Neural progenitor cell (in vitro differentiated cells): ENCODE data around the gene FOLR3. TPM values are rescaled to one million over a fixed set of nuclear protein-coding genes. Genes with fewer than 3 reads are reported as not detected.

Experiments used
- DNase-seq: peaks from one replicate; pipeline ENCODE4 v3.0.0-alpha.2; 2016; ENCODE audit warnings: low spot score
- H2AFZ ChIP-seq: fragments of 200-600 bp; sonication (generic); replicated peaks from 2 replicates; pipeline ENCODE4 v1.6.1; 2016; ENCODE audit warnings: antibody characterized with exemption
- H3F3A ChIP-seq: fragments of 200-600 bp; sonication (generic); 2 replicates; pipeline ENCODE4 v1.6.1; 2016; ENCODE audit warnings: antibody characterized with exemption, low read depth
- H3K27ac ChIP-seq: fragments of 200-600 bp; sonication (generic); 2 replicates; pipeline ENCODE4 v1.5.1; 2016; ENCODE audit warnings: mild to moderate bottlenecking
- H3K27me3 ChIP-seq: fragments of 200-600 bp; sonication (generic); 2 replicates; pipeline ENCODE4 v1.6.1; 2016; ENCODE audit warnings: mild to moderate bottlenecking, moderate library complexity
- H3K36me3 ChIP-seq: fragments of 200-600 bp; sonication (generic); 2 replicates; pipeline ENCODE4 v1.5.1; 2016
- H3K4me1 ChIP-seq: fragments of 200-600 bp; sonication (generic); 2 replicates; pipeline ENCODE4 v1.6.1; 2016; ENCODE audit warnings: mixed run types
- H3K4me2 ChIP-seq: fragments of 200-600 bp; sonication (generic); 2 replicates; pipeline ENCODE4 v1.6.1; 2016
- H3K4me3 ChIP-seq: fragments of 200-600 bp; sonication (generic); 2 replicates; pipeline ENCODE4 v1.5.1; 2016
- H3K79me2 ChIP-seq: fragments of 200-600 bp; sonication (generic); 2 replicates; pipeline ENCODE4 v1.6.1; 2016; ENCODE audit warnings: low read depth
- H3K9ac ChIP-seq: fragments of 200-600 bp; sonication (generic); 2 replicates; pipeline ENCODE4 v1.6.1; 2016
- H3K9me3 ChIP-seq: fragments of 200-600 bp; sonication (generic); 2 replicates; pipeline ENCODE4 v1.5.1; 2016; ENCODE audit warnings: low read depth
- H4K20me1 ChIP-seq: fragments of 200-600 bp; sonication (generic); 2 replicates; pipeline ENCODE4 v1.6.1; 2016; ENCODE audit warnings: low read depth
- H3K27ac Mint-ChIP-seq: 3 replicates; pipeline ENCODE4 v1.8.0; 2021; ENCODE audit warnings: mixed read lengths
- H3K27me3 Mint-ChIP-seq: 2 replicates; pipeline ENCODE4 v1.8.0; 2022; ENCODE audit warnings: low read depth, mild to moderate bottlenecking, inconsistent platforms, moderate library complexity, mixed read lengths; ENCODE audit not compliant: insufficient read depth
- H3K36me3 Mint-ChIP-seq: 3 replicates; pipeline ENCODE4 v1.8.0; 2021; ENCODE audit warnings: mixed read lengths
- H3K4me1 Mint-ChIP-seq: 3 replicates; pipeline ENCODE4 v1.8.0; 2021; ENCODE audit warnings: mixed read lengths
- H3K4me3 Mint-ChIP-seq: 3 replicates; pipeline ENCODE4 v1.8.0; 2021; ENCODE audit warnings: mild to moderate bottlenecking, moderate library complexity, mixed read lengths
- H3K9me3 Mint-ChIP-seq: 3 replicates; pipeline ENCODE4 v1.8.0; 2020; ENCODE audit warnings: mixed read lengths
- EZH2 ChIP-seq: fragments of 200-600 bp; sonication (generic); IDR thresholded peaks from 2 replicates; pipeline ENCODE4 v1.6.1; 2017; ENCODE audit warnings: antibody characterized with exemption, mild to moderate bottlenecking, moderate library complexity
- EZH2phosphoT487 ChIP-seq: fragments of 200-600 bp; sonication (generic); IDR thresholded peaks from 2 replicates; pipeline ENCODE4 v1.6.1; 2017; ENCODE audit warnings: antibody characterized with exemption
- total RNA-seq: library from RNA; depleted of rRNA; stranded (reverse); fragments of >200 nt; gene quantifications from 2 replicates; pipeline ENCODE4 v1.2.3, GENCODE V29; 2015; ENCODE audit warnings: low replicate concordance
- TF ChIP-seq, protein P1 (sequence below): fragments of 200-600 bp; sonication (generic); IDR thresholded peaks from 2 replicates; pipeline ENCODE4 v1.5.1; 2017; ENCODE audit warnings: antibody characterized with exemption, mild to moderate bottlenecking

Gene FOLR3
- total RNA-seq, 1 donor from 2014 or later: not detected

DNA sequence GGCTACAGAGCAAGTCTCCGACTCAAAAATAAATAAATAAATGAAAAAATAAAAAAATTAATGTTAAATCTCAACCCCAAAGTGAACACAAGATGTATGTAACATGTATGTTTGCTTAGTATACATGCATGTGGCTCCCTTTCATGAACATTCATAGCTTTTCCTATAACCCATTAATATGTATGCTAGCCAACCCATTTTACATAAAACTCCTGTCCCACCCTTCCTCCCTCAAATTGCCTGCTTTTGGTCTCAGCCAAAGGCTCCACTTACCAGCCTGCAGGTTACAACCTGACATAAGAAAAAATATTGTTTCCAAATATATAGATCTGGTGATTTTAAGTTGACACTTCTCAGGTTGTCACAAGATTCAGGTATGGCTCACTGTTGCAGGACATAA, 52.7 kb downstream of the FOLR3 start:
- H3K27me3 Mint-ChIP-seq: peaks cover 4% of the 10 kb centered on the region
- no peak overlapping the region for H3K4me3 Mint-ChIP-seq
- Histone ChIP-seq H3F3A (no peaks in the 10 kb centered on the region), H3K27ac (no peak overlapping the region), H3K79me2 (no peaks in the 10 kb centered on the region), H4K20me1 (no peaks in the 10 kb centered on the region), H3K4me2 (no peak overlapping the region), H3K36me3 (no peaks in the 10 kb centered on the region), H3K9me3 (no peaks in the 10 kb centered on the region), H3K9ac (no peak overlapping the region), H3K4me1 (peaks cover 32% of the 10 kb centered on the region), H3K27me3 (no peaks in the 10 kb centered on the region), H2AFZ (no peak overlapping the region), H3K4me3 (no peak overlapping the region)
- no peak for DNase-seq
- TF ChIP-seq EZH2phosphoT487 (no peak), EZH2 (no peak)
- TF ChIP-seq, protein P1, sequence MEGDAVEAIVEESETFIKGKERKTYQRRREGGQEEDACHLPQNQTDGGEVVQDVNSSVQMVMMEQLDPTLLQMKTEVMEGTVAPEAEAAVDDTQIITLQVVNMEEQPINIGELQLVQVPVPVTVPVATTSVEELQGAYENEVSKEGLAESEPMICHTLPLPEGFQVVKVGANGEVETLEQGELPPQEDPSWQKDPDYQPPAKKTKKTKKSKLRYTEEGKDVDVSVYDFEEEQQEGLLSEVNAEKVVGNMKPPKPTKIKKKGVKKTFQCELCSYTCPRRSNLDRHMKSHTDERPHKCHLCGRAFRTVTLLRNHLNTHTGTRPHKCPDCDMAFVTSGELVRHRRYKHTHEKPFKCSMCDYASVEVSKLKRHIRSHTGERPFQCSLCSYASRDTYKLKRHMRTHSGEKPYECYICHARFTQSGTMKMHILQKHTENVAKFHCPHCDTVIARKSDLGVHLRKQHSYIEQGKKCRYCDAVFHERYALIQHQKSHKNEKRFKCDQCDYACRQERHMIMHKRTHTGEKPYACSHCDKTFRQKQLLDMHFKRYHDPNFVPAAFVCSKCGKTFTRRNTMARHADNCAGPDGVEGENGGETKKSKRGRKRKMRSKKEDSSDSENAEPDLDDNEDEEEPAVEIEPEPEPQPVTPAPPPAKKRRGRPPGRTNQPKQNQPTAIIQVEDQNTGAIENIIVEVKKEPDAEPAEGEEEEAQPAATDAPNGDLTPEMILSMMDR: no peak
- H3K27ac Mint-ChIP-seq: no peak overlapping the region
- H3K9me3 Mint-ChIP-seq: no peaks in the 10 kb centered on the region
- H3K36me3 Mint-ChIP-seq: no peaks in the 10 kb centered on the region
- H3K4me1 Mint-ChIP-seq: peaks cover 24% of the 10 kb centered on the region

Other genes starting within 250 kb of the FOLR3 start
- 6.6 and 14.8 TPM in 2 replicates for gene XNDC1N, start 207.1 kb upstream of the FOLR3 start, total RNA-seq
- 16.7 and 31.8 TPM in 2 replicates for gene RNF121, start 206.7 kb upstream of the FOLR3 start, total RNA-seq
- gene IL18BP, start 136.8 kb upstream of the FOLR3 start, total RNA-seq: 7.5 and 10.3 TPM in 2 replicates
- gene NUMA1, start 55.2 kb upstream of the FOLR3 start, total RNA-seq: 130 and 337 TPM in 2 replicates
- 10.5 and 15.0 TPM in 2 replicates for gene LRRC51, start 54.9 kb upstream of the FOLR3 start, total RNA-seq
- 41.6 and 73.2 TPM in 2 replicates for gene LAMTOR1, start 32.4 kb upstream of the FOLR3 start, total RNA-seq
- not detected in 2 replicates for gene TOMT, start 29.8 kb upstream of the FOLR3 start, total RNA-seq
- 44.7 and 45.6 TPM in 2 replicates for gene ANAPC15, start 23.0 kb upstream of the FOLR3 start, total RNA-seq
- 3.6 and 9.6 TPM in 2 replicates for gene FOLR1, start 56.4 kb downstream of the FOLR3 start, total RNA-seq
- not detected in 2 replicates for gene FOLR2, start 81.1 kb downstream of the FOLR3 start, total RNA-seq
- 30.8 and 64.8 TPM in 2 replicates for gene INPPL1, start 89.0 kb downstream of the FOLR3 start, total RNA-seq
- not detected in 2 replicates for gene PHOX2A, start 108.5 kb downstream of the FOLR3 start, total RNA-seq